IPS-NIHi11 (cell line): ENCODE results near the gene PAK4.

Experiments used
- DNase-seq: peaks from one replicate; pipeline ENCODE4 v3.0.0; 2012; ENCODE audit warnings: mixed read lengths, low spot score

PAK4 gene

DNA sequence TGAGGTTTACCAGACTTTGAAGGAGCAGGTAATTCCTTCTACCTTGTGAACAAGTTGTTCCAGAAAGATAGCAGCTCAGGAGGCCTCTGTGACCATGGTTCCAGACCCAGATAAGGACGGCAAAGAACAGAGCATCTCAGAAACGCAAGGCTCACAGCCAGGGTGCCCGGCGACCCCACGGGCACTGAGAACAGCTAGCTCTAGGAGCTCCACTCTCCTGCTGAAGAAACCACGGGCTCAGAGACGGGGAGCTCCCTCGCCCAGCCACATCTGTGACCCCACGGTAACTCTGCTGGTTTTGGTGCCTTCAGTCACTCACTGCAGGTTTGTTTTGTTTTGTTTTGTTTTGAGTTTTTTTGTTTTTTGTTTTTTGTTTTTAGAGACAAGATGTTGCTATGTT, 55.2 kb downstream of the PAK4 start:
- no peak for DNase-seq

- DNase-seq, result no peak
These were observed 56.1 kb downstream of the PAK4 start for GRCh38 chr19:39181500-39182173.

GRCh38 chr19:39182174-39182505, 56.6 kb downstream of the PAK4 start:
- DNase-seq, result no peak

DNA sequence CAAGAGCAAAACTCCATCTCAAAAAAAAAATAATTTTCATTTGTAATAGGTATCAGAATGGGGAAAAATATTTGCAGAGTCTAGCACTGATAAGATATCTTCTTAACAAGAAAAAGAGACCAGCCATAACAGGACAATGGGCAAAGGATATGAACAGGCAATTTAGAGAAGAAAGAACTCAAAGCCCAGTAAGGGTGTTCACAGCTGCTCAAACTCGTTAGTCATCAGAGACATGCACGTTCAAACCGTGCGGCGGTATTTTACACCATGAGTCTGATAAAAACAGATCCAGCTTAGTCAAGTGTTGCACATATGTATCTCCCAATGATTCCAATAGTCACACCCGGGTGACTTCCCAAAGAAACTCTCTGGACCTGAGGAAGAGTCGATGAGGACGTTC, 57.5 kb downstream of the PAK4 start:
- DNase-seq, result no peak

DNA sequence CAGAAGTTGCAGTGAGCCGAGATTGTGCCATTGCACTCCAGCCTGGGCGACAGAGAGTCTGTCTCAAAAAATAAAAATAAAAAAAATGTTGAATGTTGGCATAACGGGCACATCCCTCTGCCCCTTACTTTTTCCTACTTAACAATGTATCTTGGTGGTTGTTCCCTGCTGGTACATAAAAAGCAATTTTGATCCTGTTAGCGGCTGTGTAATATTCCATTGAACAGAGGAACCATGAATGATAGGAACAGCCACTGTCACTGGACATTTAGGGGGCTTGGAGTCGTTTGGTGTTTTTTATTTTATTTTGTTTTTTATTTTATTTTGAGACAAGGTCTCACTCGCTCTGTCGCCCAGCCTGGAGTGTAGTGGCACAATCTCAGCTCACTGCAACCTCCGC, 60.8 kb downstream of the PAK4 start:
- DNase-seq, result no peak

DNA sequence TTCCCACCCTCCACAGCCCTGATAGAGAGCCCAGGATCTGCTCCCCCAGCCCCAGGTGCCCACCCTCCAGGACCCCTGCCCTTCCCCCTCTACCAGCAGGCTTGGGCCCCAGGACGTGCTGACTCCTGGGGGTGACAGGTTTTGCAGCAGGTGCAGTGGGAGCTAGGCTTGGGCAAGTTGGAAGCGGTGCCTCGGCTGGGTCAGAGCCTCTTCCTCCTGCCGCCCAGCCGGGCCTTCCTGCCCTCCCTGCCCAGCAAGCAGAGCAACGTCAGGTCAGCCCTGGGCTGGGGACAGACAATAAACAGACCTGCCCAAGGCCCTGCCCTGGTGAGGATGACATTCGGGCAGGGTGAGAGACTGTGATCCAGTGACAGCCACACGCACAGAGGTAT, 62.0 kb downstream of the PAK4 start:
- DNase-seq, result no peak

DNA sequence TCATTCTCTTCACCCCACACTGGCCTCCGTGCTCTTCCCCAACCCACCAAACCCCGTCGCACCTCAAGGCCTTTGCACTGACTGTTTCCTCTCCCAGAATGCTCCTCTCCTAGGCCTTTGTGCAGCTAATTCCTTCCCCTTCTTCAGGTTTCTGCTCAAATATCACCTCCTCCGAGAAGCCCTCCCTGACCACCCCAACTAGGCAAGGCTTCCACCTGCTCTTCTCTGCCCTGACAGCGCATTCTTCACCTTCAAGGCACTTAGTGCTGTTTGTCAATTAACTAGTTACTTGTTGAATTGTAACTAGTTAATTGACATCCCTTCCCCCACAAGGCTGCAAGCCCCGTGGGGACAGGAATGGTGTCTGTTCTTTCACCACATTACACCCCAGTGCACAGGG, 63.4 kb downstream of the PAK4 start:
- no peak for DNase-seq

GRCh38 chr19:39190768-39191167, 65.2 kb downstream of the PAK4 start:
- DNase-seq, result no peak

DNA sequence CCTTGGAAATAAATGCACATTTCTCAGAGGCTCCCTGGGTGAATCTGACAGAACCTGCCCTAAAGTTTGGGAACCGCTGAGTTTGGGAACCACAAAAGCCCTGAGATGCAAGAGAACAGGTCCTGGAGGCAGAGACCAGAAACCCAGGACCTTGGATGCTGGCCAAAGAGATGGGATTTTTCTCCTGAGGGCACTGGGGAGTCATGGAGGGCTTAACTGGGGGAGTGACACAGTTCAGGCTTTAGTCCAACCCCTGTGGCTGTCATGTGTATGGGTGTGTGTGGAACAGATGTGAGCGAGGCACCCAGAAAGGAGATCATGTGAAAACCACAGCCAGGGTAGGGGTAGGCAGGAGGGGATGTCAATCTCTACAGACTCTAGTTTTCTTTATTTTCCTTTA, 67.3 kb downstream of the PAK4 start:
- DNase-seq, result no peak

- no peak for DNase-seq
These were observed 68.2 kb downstream of the PAK4 start for GRCh38 chr19:39193803-39194202.

- DNase-seq, result no peak
These were observed 69.4 kb downstream of the PAK4 start for GRCh38 chr19:39194832-39195542.

GRCh38 chr19:39195755-39196154, 70.2 kb downstream of the PAK4 start:
- no peak for DNase-seq

DNA sequence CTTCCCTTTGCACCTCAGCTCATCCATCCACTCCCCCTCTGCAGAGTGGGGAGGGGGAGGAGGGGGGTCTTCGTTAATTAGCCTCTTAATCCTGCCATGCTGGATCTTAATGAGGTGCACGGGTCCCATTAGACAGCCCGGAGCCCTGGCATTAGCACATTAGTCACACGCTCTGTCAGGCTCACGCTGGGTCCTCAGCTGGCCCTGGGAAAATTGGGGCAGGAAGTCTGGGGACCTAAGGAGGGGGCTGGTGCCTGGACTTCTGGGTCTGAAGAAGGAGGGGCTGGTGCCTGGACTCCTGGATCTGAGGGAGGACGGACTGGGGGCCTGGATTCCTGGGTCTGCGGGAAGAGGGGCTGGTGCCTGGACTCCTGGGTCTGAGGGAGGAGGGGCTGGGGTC, 70.7 kb downstream of the PAK4 start:
- DNase-seq, result no peak

GRCh38 chr19:39196860-39197562, 71.4 kb downstream of the PAK4 start, which contains the start of gene NCCRP1:
TSS of gene NCCRP1 (plus strand) at chr19:39196964. CDS start at chr19:39196983, 19 bp downstream.
- no peak for DNase-seq

GRCh38 chr19:39197808-39198207, 72.2 kb downstream of the PAK4 start:
- no peak for DNase-seq

DNA sequence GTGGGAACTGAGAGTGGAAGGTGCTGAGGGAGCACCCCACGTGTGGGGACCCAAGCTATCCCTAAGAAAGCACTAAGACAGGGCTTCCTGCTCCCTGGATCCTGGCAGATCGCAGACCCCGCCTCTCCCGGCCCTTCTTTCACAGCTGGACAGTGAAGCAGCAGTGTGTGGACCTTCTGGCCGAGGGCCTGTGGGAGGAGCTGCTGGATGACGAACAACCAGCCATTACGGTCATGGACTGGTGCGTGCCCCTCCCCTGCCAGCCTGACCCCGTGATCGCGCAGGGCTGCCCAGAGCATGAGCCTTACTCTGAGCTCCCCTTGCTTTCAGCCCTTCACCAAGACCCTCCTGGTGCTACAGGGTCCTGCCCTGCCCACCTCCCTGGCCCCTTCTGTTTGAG, 73.4 kb downstream of the PAK4 start:
- peak; percentile 79 for DNase-seq

- no peak for DNase-seq
These were observed 74.6 kb downstream of the PAK4 start for GRCh38 chr19:39200066-39200802.

- DNase-seq, result no peak
These were observed 75.2 kb downstream of the PAK4 start for GRCh38 chr19:39200803-39201115.

GRCh38 chr19:39202998-39203355, 77.4 kb downstream of the PAK4 start:
- DNase-seq, result no peak

GRCh38 chr19:39203372-39204341, 78.1 kb downstream of the PAK4 start, which contains the start of gene SYCN:
TSS of gene SYCN (minus strand) at chr19:39204263. CDS start at chr19:39204254, 9 bp downstream.
- peak; percentile 62 for DNase-seq

GRCh38 chr19:39205449-39205764, 79.8 kb downstream of the PAK4 start:
- no peak for DNase-seq

DNA sequence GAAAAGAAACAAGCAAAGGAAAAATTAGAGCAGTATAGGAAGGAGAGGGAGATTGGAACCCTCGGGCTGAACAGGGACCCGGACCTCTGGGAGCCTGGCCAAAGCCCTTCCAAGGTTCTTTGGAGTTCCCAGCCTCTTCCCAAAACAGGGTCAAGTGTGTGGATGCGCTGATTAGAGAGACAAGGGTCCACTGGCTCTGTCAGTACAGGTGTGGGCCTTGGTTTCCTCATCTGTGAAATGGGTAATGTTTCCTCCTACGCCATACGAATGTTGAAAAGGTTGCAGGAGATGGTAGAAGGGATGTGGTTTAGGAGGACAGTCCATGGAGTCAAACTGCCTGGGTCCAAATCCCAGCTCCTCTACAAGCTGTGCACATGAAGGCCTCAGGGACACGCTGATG, 80.5 kb downstream of the PAK4 start:
- DNase-seq, result no peak
